ENCODE data around the gene SYNE2.

Gene SYNE2

GRCh38 chr14:64215274-64215673 is 362.5 kb downstream of the SYNE2 start:
- no peak for DNase-seq (ENCODE audit: low read depth, low spot score)

GRCh38 chr14:64215978-64216377 is 363.2 kb downstream of the SYNE2 start:
- DNase-seq (ENCODE audit: low read depth, low spot score) = no peak

DNA sequence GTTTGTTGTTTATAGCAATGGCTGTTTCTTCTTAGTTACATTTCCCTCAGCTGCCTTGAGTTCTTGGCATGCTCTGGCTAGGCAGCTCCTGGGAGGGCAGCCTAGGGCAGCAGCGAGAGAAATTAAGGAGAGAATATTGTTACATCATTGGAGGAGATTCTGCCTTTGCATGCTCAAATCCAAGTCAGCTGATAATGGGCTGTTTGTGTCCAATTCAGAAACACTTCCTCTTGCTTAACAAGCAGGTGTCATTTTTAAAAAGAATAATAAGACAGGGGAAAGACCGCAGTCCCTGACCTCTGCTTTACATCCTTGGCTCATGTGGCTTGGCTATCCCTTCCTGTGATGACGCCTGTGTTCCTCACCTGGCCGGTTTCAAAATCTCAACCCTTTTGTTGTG is 364.5 kb downstream of the SYNE2 start:
- no peak for DNase-seq (ENCODE audit: low read depth, low spot score)

DNA sequence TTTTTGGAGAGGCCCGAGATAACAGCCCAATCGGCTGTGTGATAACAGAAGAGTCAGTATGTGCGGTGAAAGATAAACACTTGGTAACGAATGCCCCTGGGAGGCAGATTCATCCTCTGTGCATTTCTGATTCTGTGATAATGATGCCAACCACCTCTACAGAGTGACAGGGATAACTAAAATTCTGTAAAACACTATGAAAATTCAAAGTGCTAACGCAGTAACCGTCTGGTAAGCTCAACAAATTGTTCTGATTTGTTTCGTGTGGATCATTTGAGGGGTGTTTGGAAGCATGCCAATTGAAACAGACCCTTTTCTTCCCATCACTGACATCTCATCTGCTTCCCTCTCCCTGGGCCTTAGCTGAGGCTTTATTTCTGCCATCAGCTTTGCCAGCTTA is 365.0 kb downstream of the SYNE2 start:
- DNase-seq (ENCODE audit: low read depth, low spot score) = no peak

DNA sequence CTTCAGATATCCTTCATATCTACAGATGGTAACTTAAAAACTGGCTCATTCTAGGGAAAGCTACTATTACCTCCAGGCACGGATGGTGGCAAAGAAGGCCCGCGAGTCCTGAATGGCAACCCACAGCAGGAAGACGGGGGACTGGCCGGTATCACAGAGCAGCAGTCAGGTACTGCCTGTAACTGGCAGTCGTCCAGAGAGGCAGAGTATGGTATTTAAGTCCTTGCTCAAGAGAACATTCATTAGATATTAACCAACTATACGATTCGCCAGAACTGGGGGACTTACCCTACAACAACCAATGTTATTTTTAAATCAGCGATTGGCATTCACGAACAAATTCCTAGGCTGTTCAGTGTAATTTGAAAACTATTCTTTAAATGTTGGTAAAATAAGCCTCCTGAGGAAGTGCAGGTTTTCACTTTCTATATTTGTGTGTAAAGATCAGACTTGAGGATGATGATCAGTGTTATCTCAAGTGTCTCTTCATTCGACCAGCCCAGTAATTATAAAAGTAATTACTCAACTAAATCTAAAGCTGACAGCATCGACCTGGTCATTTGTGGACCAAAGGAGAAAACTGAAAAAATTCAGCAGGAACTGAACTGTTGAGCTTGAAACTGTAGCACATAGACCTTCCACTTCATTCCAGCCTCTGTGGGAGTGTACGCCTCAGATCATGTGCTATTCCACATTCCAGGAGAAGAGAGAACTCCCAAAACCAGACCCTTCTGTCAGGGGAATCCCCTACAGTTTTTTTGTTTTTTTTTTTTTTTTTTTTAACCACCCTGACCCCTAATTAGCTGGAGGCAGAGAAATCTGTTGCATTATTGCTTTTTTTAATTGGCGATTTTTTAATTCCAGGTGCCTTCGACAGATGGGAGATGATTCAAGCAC is 365.8 kb downstream of the SYNE2 start:
- no peak for DNase-seq (ENCODE audit: low read depth, low spot score)

GRCh38 chr14:64220056-64220455 is 367.3 kb downstream of the SYNE2 start:
- no peak for DNase-seq (ENCODE audit: low read depth, low spot score)

GRCh38 chr14:64220466-64220865 is 367.7 kb downstream of the SYNE2 start:
- no peak for DNase-seq (ENCODE audit: low read depth, low spot score)

GRCh38 chr14:64221391-64222003 is 368.7 kb downstream of the SYNE2 start:
- DNase-seq (ENCODE audit: low read depth, low spot score) = no peak

DNA sequence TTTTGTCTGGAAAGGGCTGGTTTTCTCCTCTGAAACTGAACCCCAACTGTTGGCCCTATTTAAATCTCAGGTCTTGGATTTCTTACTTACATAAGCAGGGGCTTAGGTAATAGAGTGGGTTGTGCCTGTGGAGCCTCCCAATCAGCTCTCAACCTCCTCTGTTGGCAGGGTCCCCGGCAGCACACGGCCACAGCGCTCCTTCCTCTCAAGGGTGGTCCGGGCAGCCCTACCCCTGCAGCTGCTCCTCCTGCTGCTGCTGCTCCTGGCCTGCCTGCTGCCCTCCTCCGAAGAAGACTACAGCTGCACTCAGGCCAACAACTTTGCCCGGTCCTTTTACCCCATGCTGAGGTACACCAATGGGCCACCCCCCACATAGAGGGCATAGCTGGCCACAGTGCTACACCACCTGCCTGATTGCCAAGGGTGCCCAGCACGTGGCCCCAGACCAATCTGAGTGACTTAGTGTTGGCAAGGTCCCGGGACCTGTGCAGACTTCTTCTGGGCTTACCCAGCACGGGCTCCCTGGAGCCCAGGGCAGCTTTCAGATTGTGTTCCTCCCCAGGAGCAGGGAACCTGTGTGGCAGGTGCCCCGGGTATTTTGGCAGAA is 372.4 kb downstream of the SYNE2 start:
- DNase-seq (ENCODE audit: low read depth, low spot score) = no peak

DNA sequence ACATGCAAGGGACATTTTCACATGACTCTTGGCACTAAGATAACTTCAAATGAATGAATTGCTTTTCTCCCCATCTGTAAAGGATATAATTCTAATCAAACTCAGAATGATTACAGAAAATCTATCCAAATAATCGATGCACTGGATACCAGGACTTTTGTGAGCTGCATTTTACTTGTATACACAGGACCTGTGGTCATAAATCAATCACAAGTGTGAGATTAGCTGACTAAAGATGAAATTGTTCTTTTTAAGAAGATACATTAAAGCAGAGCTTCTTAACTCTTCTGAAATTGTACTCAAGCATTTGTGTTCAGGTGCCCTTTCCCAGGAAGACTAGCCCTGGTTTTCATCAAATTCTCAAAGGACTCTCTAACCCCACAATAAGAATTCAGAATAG is 375.1 kb downstream of the SYNE2 start:
- DNase-seq (ENCODE audit: low read depth, low spot score) = no peak

DNA sequence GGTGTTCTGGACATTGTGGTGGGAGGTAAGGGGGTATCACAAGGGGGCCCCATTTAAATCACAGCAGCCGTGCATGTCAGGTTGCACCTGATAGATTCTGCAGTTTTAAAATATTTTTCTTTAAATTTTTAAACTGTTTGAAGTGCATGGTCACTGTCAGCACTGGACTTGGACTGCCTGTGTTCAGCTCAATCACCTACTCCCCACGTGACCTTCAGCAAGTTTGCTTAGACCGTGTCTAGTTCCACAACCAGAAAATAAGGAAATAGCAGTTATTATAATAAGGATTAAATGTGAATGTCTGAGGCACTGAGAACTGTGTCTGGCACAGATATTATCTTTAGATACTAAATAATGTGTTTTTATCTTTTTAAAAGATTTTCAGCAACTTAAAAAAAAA is 376.7 kb downstream of the SYNE2 start:
- no peak for DNase-seq (ENCODE audit: low read depth, low spot score)

- no peak for DNase-seq (ENCODE audit: low read depth, low spot score)
These were observed 379.5 kb downstream of the SYNE2 start for GRCh38 chr14:64232095-64232838.

GRCh38 chr14:64232944-64233343 is 380.1 kb downstream of the SYNE2 start:
- DNase-seq (ENCODE audit: low read depth, low spot score) = no peak

GRCh38 chr14:64233531-64234190 is 380.9 kb downstream of the SYNE2 start:
- no peak for DNase-seq (ENCODE audit: low read depth, low spot score)

DNA sequence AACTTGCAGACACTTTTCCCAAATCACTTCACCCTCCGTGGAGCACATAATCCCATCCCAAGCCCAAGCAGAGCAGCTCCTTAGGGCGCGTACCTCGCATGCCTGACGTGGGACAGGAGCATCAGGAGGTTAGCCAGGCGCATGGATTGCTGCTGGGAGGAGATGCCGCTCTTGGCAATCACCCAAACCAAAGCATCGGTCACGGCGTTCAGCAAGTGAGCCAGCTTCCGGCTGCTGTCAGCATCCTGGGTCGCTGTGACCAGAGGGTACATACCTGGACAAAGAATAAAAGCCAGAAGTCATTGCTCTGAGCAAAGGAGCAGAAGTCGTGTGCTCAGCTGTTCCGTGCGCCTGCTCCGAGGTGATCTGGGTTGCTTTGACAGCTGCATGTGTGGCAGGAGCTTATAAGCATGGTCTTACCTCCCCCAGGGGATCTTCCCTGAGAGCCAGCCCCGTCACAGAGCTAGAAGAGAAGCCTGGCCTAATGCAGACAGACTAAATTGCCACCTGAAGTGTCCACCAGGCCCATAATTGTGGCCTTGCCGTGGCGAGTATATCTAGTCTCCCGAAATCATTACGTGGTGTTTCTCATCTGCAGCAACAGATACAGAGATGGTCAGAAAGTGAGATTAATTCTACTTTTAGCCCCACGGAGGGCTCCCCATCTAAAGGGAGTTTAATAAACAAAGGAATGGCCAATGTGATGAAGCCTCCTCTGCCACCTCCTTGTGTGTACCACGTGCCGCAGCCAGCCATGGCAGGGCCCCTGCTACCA is 382.3 kb downstream of the SYNE2 start:
- no peak for DNase-seq (ENCODE audit: low read depth, low spot score)

- DNase-seq (ENCODE audit: low read depth, low spot score) = no peak
These were observed 383.1 kb downstream of the SYNE2 start for GRCh38 chr14:64235652-64236640.

GRCh38 chr14:64238049-64238448 is 385.2 kb downstream of the SYNE2 start:
- no peak for DNase-seq (ENCODE audit: low read depth, low spot score)

GRCh38 chr14:64238631-64239030 is 385.8 kb downstream of the SYNE2 start:
- no peak for DNase-seq (ENCODE audit: low read depth, low spot score)

DNA sequence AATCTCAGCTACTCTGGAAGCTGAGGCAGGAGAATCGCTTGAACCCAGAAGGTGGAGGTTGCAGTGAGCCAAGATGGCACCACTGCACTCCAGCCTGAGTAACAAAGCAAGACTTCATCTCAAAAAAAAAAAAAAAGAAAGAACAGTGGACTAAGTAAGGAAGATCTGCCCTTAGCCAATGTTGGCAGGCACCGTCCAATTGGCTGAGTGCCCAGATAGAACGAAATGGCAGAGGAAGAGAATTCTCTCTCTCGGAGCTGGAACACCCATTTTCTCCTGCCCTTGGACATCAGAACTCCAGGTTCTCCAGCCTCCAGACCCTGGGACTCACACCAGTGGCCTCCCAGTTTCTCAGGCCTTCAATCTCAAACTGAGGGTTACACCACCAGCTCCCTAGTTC is 391.5 kb downstream of the SYNE2 start:
- DNase-seq (ENCODE audit: low read depth, low spot score) = no peak

DNA sequence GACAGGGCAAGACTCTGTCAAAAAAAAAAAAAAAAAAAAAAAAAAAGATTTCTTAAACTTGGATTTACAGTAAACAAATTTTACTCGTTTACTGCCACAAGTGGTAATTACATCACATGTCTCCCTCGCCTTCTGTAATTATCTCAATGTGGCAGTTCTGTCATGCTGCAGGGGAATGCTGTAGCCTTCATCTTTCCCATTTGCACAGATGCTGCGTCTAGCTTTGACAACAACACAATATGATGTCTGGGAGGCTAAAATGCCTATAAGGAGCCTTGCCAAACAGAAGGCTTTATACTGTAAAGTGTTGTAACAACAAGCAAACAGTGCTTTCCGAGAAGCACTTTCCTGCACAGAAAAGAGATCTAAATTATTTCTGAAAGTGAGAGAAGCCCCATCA is 392.7 kb downstream of the SYNE2 start:
- DNase-seq (ENCODE audit: low read depth, low spot score) = no peak

Measured in iPS DF 19.7 (cell line).